ENCODE measurements around the gene SETX. TPM values are rescaled to one million over a fixed set of nuclear protein-coding genes. Genes with fewer than 3 reads are reported as not detected.

The SETX gene
- total and polyA plus RNA-seq, 2 of the 13 experiments (the other 11 are each of a cell fraction or from before 2014, with no cell fraction given), result 13.2 to 39.0 TPM

DNA sequence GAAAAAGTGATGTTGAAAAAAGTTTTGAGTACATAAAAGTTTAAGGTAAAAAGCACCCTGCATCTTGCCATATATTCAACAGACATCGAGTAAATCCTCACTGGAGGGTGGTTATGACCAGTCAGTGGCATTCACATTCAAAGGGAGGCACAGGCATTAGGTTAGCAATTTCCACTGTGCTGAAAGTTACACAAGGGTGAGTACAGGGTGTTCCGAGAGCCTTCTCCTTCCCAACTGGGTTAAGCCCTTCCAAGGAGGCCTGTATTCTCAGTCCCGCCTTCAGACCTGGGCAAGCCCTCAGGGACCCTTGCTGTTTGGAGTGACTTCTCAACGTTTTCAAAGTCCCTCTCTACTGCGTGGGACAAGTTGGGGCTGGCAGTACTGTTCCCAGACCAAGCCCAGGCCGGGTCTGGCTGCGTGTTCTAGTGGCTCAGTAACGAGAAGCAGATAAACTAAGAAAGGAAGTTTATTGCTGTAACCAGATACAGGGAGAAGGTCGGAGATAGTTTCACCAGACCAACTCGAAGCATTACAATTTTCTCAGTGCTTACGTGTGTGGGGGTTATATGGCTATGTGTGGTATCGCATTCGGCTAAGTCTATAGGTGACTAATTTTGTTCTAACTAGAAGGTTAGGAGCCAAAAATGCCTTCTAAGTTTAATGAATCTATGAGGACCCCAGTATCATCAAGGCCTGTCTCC lies 13.0 kb upstream of the SETX start (continued):
- TF ChIP-seq STAT5B (CRISPR knock-in tag; IDR thresholded peaks at IDR 0.05) (no peak), ERF (CRISPR knock-in tag; IDR thresholded peaks at IDR 0.05) (no peak)

DNA sequence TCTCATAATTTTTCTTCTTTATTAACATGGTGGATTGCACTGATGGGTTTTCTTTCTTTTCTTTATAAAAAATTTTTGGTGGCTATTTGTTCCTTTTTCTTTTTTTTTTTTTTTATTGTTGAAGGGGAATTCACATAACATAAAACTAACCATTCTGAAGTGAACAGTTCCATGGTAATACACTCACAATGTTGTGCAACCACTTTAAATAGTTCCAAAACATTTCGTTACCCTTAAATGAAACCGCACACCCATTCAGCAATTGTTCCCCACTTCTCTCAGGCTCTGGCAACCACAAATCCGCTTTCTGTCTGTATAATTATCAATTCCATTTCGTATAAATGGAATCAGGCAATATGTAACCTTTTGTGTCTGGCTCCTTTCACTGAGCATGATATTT lies 11.7 kb upstream of the SETX start:
- intact Hi-C loops (cut with micrococcal nuclease; ENCODE audit: unreplicated experiment) (no loop called here), in situ Hi-C loops (cut with HindIII; ENCODE audit: extremely low pct_ligation_motif_present, low pct_unique_long_range_greater_than_20kb) (no loop called here)
- FAIRE-seq, result no peak
- Histone ChIP-seq H3K27me3 (ENCODE audit: control insufficient read depth in 1 of 2, insufficient read depth in 2 of 2, low read length in 2 of 2) (peaks cover 0 to 2% of the 10 kb centered on the region in 2 experiments; a peak in 1 of 5 replicates), H3K9ac (ENCODE audit: insufficient read depth, low read depth, low read length) (no peak overlapping the region), H3K79me2 (ENCODE audit: insufficient read depth, low read length) (no peaks in the 10 kb centered on the region), H3K4me3 (replicated peaks in 1 of 3; ENCODE audit: insufficient read depth in 1 of 3, low read depth in 2 of 3, low read length in 3 of 3) (no peak overlapping the region), H4K20me1 (ENCODE audit: insufficient read depth, low read length) (no peaks in the 10 kb centered on the region), H3K27ac (ENCODE audit: extremely low read length, insufficient read depth, low read length) (no peak overlapping the region), H3K4me1 (ENCODE audit: insufficient read depth, low read length) (no peaks in the 10 kb centered on the region), H3K9me3 (ENCODE audit: low read length) (no peaks in the 10 kb centered on the region), H3K4me2 (ENCODE audit: low read depth, low read length) (no peak overlapping the region), H2AFZ (ENCODE audit: low read length) (no peak overlapping the region), H3K36me3 (replicated peaks in 1 of 2; ENCODE audit: control insufficient read depth in 1 of 2, insufficient read depth in 2 of 2, low read length in 2 of 2) (no peaks in the 10 kb centered on the region)
- no TSS peak for BruUV-seq (replicated peaks)
- TF ChIP-seq, protein P1, sequence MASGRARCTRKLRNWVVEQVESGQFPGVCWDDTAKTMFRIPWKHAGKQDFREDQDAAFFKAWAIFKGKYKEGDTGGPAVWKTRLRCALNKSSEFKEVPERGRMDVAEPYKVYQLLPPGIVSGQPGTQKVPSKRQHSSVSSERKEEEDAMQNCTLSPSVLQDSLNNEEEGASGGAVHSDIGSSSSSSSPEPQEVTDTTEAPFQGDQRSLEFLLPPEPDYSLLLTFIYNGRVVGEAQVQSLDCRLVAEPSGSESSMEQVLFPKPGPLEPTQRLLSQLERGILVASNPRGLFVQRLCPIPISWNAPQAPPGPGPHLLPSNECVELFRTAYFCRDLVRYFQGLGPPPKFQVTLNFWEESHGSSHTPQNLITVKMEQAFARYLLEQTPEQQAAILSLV (CRISPR knock-in tag; IDR thresholded peaks at IDR 0.05; ENCODE audit: borderline replicate concordance), result no peak
- TF ChIP-seq CEBPB (IDR thresholded peaks at IDR 0.05; ENCODE audit: borderline replicate concordance, low read depth, low read length), result peak; percentile 19; the same call in 1 of the 2 replicates
- ChIA-PET CTCF (ENCODE audit: low intra/inter-chr PET ratio, low total read pairs) (no interaction called here), POLR2A (no interaction called here)
- no peak for ATAC-seq
- no peak for DNase-seq (ENCODE audit: low spot score)
- 58% methylated on average over 4 of the region's 4 CpGs for WGBS (ENCODE audit: low lambda C conversion rate)

DNA sequence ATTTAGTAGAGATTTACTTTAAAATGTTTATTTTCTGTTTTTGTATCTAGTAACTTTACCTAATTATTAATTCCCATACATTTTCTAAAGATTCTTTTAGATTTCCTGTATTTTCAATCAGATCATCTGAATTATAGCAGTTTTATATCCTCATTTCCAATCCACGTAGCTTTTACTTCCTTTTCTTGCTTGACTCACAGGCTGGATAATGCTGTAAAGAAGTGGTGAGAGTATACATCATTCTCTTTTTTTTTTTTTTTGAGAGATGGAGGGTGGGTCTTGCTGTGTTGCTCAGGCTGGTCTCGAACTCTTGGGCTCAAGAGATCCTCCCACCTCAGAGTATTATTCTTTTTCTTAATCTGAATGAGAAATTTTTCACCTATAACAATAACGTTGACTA lies 11.2 kb upstream of the SETX start:
- CTCF ChIA-PET (ENCODE audit: low intra/inter-chr PET ratio, low total read pairs), result no interaction called here
- no peak overlapping the region for H3K9ac ChIP-seq (ENCODE audit: insufficient read depth, low read depth, low read length)
- FAIRE-seq, result no peak
- POLR2A ChIA-PET, result no interaction called here
- H2AFZ ChIP-seq (ENCODE audit: low read length), result no peak overlapping the region
- H3K36me3 ChIP-seq (replicated peaks in 1 of 2; ENCODE audit: control insufficient read depth in 1 of 2, insufficient read depth in 2 of 2, low read length in 2 of 2), result no peaks in the 10 kb centered on the region
- DNase-seq (ENCODE audit: low spot score), result no peak
- no TSS peak for BruUV-seq (replicated peaks)
- ATAC-seq, result no peak
- TF ChIP-seq ZNF839 (CRISPR knock-in tag; IDR thresholded peaks at IDR 0.05; ENCODE audit: borderline replicate concordance) (no peak), ZMYM4 (CRISPR knock-in tag; IDR thresholded peaks at IDR 0.05) (no peak), ZNF3 (CRISPR knock-in tag; IDR thresholded peaks at IDR 0.05) (no peak), JDP2 (CRISPR knock-in tag; IDR thresholded peaks at IDR 0.05; ENCODE audit: borderline replicate concordance) (no peak)
- TF ChIP-seq, protein P2, sequence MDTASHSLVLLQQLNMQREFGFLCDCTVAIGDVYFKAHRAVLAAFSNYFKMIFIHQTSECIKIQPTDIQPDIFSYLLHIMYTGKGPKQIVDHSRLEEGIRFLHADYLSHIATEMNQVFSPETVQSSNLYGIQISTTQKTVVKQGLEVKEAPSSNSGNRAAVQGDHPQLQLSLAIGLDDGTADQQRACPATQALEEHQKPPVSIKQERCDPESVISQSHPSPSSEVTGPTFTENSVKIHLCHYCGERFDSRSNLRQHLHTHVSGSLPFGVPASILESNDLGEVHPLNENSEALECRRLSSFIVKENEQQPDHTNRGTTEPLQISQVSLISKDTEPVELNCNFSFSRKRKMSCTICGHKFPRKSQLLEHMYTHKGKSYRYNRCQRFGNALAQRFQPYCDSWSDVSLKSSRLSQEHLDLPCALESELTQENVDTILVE (CRISPR knock-in tag; IDR thresholded peaks at IDR 0.05), result no peak
- no peak overlapping the region for H3K4me3 ChIP-seq (replicated peaks in 1 of 3; ENCODE audit: insufficient read depth in 1 of 3, low read depth in 2 of 3, low read length in 3 of 3)
- WGBS (ENCODE audit: low lambda C conversion rate), result 2% methylated on average over 3 of the region's 3 CpGs
- no peaks in the 10 kb centered on the region for H4K20me1 ChIP-seq (ENCODE audit: insufficient read depth, low read length)
- intact Hi-C loops (cut with micrococcal nuclease; ENCODE audit: unreplicated experiment) (no loop called here), in situ Hi-C loops (cut with HindIII; ENCODE audit: extremely low pct_ligation_motif_present, low pct_unique_long_range_greater_than_20kb) (no loop called here)
- H3K4me2 ChIP-seq (ENCODE audit: low read depth, low read length), result no peak overlapping the region
- no peak overlapping the region for H3K27ac ChIP-seq (ENCODE audit: extremely low read length, insufficient read depth, low read length)
- H3K4me1 ChIP-seq (ENCODE audit: insufficient read depth, low read length), result no peaks in the 10 kb centered on the region
- no peaks in the 10 kb centered on the region for H3K79me2 ChIP-seq (ENCODE audit: insufficient read depth, low read length)
- H3K27me3 ChIP-seq (ENCODE audit: control insufficient read depth in 1 of 2, insufficient read depth in 2 of 2, low read length in 2 of 2), result peaks cover 0 to 2% of the 10 kb centered on the region in 2 experiments; a peak in 1 of 5 replicates
- no peaks in the 10 kb centered on the region for H3K9me3 ChIP-seq (ENCODE audit: low read length)
